Stimulated activated naive B cell treated with anti-CD40 and anti-IgM and Interleukin-4, amounts not matched to agents 10 μg/mL and 1 μg/mL and 100 μg/mL, for 72 hours (primary cell): Measurements from ENCODE around the gene PLCB1.
"Not testable (repeated sequence)": the region's sequence is repeated elsewhere in the genome, so short reads cannot be mapped to it uniquely, and the experiment has no call there.

Source experiments
- ATAC-seq, 2 donors: fragments of 150-1000 bp; cut with Tn5 transposase; replicated peaks; 2 replicates each; pipeline ENCODE4 v1.10.0; 2021; ENCODE audit warnings: moderate library complexity in 1 of 2
- DNase-seq: peaks from one replicate; pipeline ENCODE4 v3.0.0; 2021
- H3K27ac Mint-ChIP-seq: one replicate; pipeline ENCODE4 v1.8.0; 2022; ENCODE audit warnings: mild to moderate bottlenecking, mixed read lengths
- H3K27me3 Mint-ChIP-seq, 2 donors: one replicate each; pipeline ENCODE4 v1.8.0; 2022; ENCODE audit warnings: mixed read lengths in 2 of 2
- H3K36me3 Mint-ChIP-seq, 2 donors: one replicate each; pipeline ENCODE4 v1.8.0; 2022; ENCODE audit warnings: mixed read lengths in 2 of 2, mild to moderate bottlenecking in 1 of 2
- H3K4me1 Mint-ChIP-seq, 2 donors: one replicate each; pipeline ENCODE4 v1.8.0; 2022; ENCODE audit warnings: mixed read lengths in 2 of 2, mild to moderate bottlenecking in 1 of 2
- H3K4me3 Mint-ChIP-seq, 2 donors: one replicate each; pipeline ENCODE4 v1.8.0; 2022; ENCODE audit warnings: mild to moderate bottlenecking in 2 of 2, mixed read lengths in 2 of 2, moderate library complexity in 1 of 2
- H3K9me3 Mint-ChIP-seq, 2 donors: one replicate each; pipeline ENCODE4 v1.8.0; 2022; ENCODE audit warnings: mixed read lengths in 2 of 2, mild to moderate bottlenecking in 1 of 2

Gene PLCB1

DNA sequence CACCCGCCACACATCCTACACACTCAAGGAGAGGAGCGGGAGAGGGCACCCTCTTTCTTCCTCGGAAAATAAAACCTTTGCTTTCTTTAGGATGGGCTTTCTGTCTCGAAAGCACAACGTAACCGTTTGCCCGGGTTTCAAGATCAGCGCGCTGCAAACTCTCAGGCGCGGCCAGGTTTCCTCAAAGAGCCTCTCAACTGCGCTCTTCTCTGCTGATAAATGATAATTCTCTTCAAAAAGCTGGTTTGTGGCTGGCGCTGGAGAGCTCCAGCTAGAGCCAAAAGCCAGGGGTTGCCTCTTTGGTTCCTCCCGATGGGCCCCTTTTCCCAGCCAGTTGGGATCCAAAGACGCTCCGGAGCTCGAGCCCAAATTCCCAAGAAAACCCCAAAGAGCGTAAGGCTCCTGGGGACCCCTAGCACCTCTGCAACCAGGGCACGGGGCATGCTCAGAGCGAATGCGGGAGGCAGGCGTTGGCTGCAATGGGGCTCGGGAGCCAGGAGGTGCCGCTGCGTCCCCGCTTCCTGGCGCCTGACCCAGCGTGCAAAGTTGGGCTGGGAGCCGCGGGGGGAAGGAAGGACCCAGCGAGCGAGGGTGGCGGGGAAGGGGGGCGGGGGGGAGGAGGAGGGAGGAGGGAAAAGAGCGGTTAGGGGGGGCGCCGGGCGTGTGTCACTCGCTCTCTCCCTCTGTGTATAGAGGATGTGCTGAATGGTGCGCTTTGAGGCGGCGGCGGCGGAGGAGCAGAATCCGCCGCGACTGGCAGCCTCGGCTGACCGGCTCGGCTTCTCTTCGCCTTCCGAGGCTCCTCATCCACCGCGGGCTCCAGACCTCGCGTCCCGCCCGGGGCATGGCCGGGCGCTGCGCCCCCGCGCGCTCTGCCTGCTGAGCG lies at the start of gene PLCB1:
TSS of gene PLCB1 (plus strand) at position 669 of the 886 bp plus-strand sequence. CDS start 386 bp downstream, outside the sequence.
- Mint-ChIP-seq H3K9me3 (no peaks in the 10 kb centered on the region), H3K27me3 (peaks cover 37 to 43% of the 10 kb centered on the region in 2 donors), H3K4me1 (peaks cover 6 to 30% of the 10 kb centered on the region in 2 donors), H3K36me3 (no peaks in the 10 kb centered on the region), H3K4me3 (peak within 1 kb of the TSS; percentile 81 to 86), H3K27ac (peak within 1 kb of the TSS; percentile 79)
- ATAC-seq, result peak; percentile 91 to 92
- DNase-seq, result peak; percentile 66

DNA sequence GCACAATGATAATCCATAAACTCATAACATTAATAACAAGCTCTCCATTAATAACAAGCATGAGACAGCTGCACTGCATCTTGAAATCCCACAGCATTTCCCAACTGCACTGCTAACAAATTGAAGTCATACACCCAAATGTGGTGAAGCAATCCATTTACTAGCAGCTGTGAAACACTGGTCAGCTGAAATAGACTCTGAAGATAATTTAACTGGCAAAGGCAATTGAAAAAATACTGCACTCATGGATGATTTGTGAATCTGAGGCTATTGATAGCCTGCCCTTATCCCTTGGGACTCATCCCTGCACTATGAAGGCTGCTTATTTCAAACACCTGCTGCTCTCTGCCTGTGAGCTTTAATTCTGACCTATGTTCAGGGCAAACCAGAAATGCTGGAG lies 49.1 kb upstream of the PLCB1 start:
- no peaks in the 10 kb centered on the region for H3K27me3 Mint-ChIP-seq
- ATAC-seq, result no peak
- no peak overlapping the region for H3K4me3 Mint-ChIP-seq
- no peaks in the 10 kb centered on the region for H3K9me3 Mint-ChIP-seq
- no peaks in the 10 kb centered on the region for H3K4me1 Mint-ChIP-seq
- H3K36me3 Mint-ChIP-seq, result no peaks in the 10 kb centered on the region
- no peak overlapping the region for H3K27ac Mint-ChIP-seq
- DNase-seq, result no peak

DNA sequence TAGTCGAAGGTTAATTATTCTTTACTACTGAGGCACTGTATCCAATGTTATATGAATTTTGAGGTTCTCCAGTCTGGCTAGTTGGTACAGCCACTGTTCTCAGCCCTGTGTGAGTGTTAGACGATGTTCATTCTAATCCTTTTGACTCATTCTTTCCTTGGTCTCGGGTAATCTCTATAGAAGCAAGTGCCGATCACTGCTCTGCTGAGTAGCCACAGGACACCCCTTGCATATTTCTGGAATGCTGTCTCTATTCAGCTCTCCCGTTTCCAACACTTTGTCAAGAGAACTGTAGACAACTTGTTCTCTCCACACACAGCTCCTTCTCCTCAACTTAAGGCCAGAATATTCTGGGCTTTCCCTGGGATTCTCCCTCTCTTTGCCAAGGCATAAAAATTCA lies 42.4 kb upstream of the PLCB1 start:
- H3K27ac Mint-ChIP-seq, result no peak overlapping the region
- ATAC-seq (no peak), DNase-seq (no peak)
- H3K4me1 Mint-ChIP-seq, result no peaks in the 10 kb centered on the region
- no peaks in the 10 kb centered on the region for H3K27me3 Mint-ChIP-seq
- H3K36me3 Mint-ChIP-seq, result no peaks in the 10 kb centered on the region
- no peaks in the 10 kb centered on the region for H3K9me3 Mint-ChIP-seq
- no peak overlapping the region for H3K4me3 Mint-ChIP-seq

DNA sequence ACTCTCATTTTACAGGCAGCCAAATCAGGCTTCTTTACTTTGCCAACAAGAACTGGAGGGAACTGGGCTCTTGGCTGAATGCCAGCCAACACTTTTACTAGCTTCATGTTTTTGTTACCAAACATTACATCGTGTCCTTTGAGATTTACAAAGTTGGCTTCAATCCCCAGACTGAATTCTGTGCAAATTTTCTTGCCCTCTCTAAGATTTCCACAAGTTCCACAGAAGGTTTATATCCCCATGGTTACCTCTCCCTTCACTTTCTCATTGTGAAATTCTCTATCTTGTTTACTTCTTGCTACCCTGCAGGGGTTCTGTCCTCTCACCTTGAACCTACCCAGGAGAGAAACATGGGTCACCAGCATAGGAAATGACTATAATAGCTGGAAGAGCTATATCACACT lies 37.6 kb upstream of the PLCB1 start:
- Mint-ChIP-seq H3K4me3 (no peak overlapping the region), H3K27ac (no peak overlapping the region), H3K36me3 (no peaks in the 10 kb centered on the region), H3K9me3 (no peaks in the 10 kb centered on the region), H3K4me1 (no peaks in the 10 kb centered on the region), H3K27me3 (no peaks in the 10 kb centered on the region)
- no peak for DNase-seq
- ATAC-seq, result no peak

DNA sequence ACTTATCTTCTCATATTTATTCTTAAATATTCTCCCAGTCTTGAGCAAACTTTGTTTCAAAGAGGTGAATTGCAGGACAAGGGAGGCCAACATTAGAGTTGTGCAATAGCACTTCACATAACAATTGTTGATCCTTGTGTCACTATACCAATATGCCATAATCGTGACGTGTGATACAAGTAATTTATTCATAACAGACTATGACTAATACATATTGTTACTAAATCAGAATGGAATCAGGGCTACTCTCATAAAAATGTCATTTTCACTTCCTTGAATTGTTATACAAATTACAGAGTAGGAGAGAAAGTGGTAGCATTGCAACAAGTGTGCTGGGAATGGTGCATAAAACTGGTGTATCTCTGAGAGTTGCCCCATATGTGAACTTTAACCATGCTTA lies 37.2 kb upstream of the PLCB1 start:
- no peak overlapping the region for H3K27ac Mint-ChIP-seq
- H3K4me1 Mint-ChIP-seq, result no peaks in the 10 kb centered on the region
- H3K4me3 Mint-ChIP-seq, result no peak overlapping the region
- ATAC-seq, result peak in 1 of 2 donors; percentile 27
- no peaks in the 10 kb centered on the region for H3K9me3 Mint-ChIP-seq
- H3K27me3 Mint-ChIP-seq, result no peaks in the 10 kb centered on the region
- H3K36me3 Mint-ChIP-seq, result no peaks in the 10 kb centered on the region
- no peak for DNase-seq

DNA sequence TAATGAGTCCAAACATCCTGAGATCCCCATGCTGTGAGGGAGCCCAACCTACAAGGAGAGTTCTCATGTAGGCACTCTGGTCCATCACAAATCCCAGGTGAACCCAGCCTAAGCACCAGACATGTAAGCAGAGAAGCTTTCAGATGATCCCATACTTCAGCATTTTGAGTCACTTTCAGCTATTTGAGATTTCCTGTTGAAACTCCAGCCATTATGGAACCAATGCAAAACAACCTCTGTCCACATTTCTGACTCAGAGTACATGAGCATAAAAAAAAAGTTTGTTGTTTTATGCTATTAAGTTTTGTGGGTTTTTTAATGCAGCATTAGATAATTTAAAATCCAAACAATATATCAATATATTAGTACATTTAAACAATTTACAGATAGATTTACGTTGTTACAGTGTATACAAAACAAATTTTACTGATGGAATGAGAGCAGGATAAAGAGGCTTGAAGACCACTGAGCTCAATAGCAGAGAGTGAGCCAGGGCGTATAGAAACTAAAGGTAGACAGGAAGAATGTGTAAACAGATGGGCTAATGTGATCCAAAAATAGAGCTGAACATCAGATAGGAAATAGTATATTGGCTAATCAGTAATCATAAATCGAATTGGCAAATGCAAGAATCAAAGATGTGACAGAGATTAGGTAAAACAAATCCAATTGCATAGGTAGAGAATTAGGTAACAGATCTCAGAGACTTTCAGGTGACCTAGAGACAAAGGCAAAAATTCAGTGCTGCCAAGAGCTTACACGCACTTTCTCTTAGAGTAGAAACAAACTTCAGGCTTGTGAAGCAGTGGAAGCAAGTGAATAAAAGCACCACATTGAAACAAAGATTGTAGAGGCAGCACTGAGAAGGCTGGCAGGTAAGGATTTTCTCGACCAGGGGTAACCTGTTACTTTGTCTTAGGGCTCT lies 36.2 kb upstream of the PLCB1 start:
- ATAC-seq (no peak), DNase-seq (no peak)
- Mint-ChIP-seq H3K27me3 (no peaks in the 10 kb centered on the region), H3K9me3 (peaks cover 0 to 2% of the 10 kb centered on the region in 2 donors), H3K4me3 (no peak overlapping the region), H3K36me3 (no peaks in the 10 kb centered on the region), H3K27ac (no peak overlapping the region), H3K4me1 (no peaks in the 10 kb centered on the region)

DNA sequence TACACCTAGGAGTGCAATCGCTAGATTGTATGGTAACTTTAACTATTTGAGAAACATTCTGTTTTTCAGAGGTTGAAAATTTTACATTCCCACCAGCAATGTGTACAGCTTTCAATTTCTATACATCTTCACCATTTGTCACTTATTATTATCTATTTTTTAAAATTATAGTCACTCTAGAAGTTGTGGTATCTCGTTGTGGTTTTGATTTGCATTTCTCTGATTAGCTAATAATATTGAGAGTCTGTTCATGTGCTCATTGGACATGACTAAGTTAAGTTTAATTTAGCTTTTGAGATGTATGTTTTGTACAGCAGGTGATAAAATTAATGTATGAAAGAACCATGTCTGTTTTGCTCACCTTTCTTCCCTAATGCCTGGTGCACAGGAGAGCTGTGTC lies 34.8 kb upstream of the PLCB1 start:
- H3K36me3 Mint-ChIP-seq, result no peaks in the 10 kb centered on the region
- no peaks in the 10 kb centered on the region for H3K4me1 Mint-ChIP-seq
- no peak overlapping the region for H3K4me3 Mint-ChIP-seq
- no peaks in the 10 kb centered on the region for H3K27me3 Mint-ChIP-seq
- H3K9me3 Mint-ChIP-seq, result peaks cover 0 to 2% of the 10 kb centered on the region in 2 donors
- ATAC-seq (no peak), DNase-seq (no peak)
- H3K27ac Mint-ChIP-seq, result no peak overlapping the region

DNA sequence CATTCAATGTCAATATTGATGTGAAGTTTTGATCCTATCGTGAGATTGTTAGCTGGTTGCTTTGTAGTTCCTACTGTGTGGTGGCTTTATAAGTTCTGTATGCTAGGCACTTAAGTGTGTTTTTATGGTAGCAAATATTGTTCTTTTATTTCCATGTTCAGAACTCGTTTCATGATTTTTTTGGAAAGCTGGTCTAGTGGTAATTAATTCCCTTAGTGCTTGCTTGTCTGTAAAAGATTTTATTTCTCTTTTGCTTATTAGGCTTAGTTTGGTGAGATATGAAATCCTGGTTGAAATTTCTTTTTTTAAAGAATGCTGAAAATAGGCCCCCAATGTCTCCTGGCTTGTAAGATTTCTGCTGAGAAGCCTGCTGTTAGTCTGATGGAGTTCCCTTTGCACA lies 27.8 kb upstream of the PLCB1 start:
- Mint-ChIP-seq H3K27ac (no peak overlapping the region), H3K27me3 (no peaks in the 10 kb centered on the region), H3K4me1 (no peaks in the 10 kb centered on the region), H3K9me3 (peaks cover 17 to 28% of the 10 kb centered on the region in 2 donors), H3K4me3 (no peak overlapping the region), H3K36me3 (peaks cover 9% of the 10 kb centered on the region in 2 donors)
- ATAC-seq, result no peak
- no peak for DNase-seq

DNA sequence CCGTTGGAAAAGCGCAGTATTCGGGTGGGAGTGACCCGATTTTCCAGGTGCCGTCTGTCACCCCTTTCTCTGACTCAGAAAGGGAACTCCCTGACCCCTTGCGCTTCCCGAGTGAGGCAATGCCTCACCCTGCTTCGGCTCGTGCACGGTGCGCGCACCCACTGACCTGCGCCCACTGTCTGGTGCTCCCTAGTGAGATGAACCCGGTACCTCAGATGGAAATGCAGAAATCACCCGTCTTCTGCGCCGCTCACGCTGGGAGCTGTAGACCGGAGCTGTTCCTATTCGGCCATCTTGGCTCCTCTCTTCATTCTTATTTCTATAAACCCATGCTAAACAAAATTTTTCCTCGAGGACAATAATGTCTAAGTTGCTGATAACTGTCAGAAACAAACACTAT lies 17.5 kb upstream of the PLCB1 start:
- not testable (repeated sequence) for H3K27ac Mint-ChIP-seq, H3K4me1 Mint-ChIP-seq, ATAC-seq, DNase-seq, H3K9me3 Mint-ChIP-seq, H3K27me3 Mint-ChIP-seq, H3K4me3 Mint-ChIP-seq, H3K36me3 Mint-ChIP-seq

DNA sequence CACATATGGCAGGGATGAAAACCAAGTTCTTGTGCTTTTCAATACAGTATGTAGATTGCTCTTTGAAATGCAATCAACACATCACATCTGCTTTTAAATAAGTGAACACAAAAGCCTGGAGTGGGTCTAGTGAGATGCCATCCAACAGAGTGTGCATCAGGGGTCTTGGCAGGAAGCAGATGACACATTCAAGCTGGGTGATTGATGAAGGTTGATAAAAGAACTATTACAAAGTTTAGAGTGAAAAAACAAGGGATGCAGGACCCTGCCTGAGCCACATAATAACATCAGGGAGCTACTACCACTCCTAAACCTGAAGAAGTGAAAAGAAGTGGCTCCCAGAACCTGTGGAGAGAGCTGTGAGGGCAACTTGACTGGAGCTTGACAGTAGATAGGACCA lies 16.6 kb upstream of the PLCB1 start:
- no peaks in the 10 kb centered on the region for H3K36me3 Mint-ChIP-seq

DNA sequence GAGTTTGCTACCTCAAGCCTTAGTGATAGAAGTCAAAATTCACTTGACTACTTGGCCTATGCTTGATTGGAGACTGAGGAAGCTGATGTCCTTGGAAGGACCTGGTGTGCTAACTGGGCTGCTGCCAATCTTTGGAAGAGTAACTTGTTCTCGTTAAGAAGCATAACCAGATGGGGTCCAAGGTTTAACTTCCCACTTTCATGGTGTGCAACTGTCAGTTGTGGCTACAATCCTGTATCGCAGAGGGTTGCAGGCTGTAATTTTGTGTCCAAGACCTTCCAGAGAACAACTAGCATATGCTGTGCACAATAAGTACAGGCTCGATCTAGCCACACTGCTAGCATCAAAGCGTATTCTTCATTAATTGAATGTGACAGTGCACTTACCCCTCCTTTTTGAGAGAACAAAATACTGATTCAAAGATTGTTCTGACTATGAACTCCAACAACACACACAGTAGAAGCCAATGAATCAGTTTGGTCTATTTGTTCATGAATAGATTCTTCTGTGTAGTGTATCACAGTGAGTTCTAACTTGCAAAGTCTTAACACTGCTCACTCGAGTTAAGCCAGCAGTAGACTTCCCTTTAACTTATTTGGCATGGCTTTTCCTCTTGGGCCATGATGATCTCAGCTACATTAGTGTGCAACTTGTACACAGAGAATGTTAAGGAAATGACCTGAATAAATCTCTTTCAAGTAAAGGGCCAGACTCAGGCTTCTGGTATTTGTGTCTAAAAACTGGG lies 15.8 kb upstream of the PLCB1 start:
- no peak overlapping the region for H3K27ac Mint-ChIP-seq
- peaks cover 0 to 5% of the 10 kb centered on the region in 2 donors for H3K27me3 Mint-ChIP-seq
- DNase-seq (no peak), ATAC-seq (no peak)
- H3K9me3 Mint-ChIP-seq, result no peaks in the 10 kb centered on the region
- no peak overlapping the region for H3K4me3 Mint-ChIP-seq
- H3K4me1 Mint-ChIP-seq, result no peaks in the 10 kb centered on the region
- H3K36me3 Mint-ChIP-seq, result no peaks in the 10 kb centered on the region

More for the DNA sequence above, 16.6 kb upstream of the PLCB1 start:
- Mint-ChIP-seq H3K9me3 (no peaks in the 10 kb centered on the region), H3K4me3 (no peak overlapping the region), H3K4me1 (no peaks in the 10 kb centered on the region), H3K27me3 (peaks cover 0 to 5% of the 10 kb centered on the region in 2 donors), H3K27ac (no peak overlapping the region)
- DNase-seq (no peak), ATAC-seq (no peak)

DNA sequence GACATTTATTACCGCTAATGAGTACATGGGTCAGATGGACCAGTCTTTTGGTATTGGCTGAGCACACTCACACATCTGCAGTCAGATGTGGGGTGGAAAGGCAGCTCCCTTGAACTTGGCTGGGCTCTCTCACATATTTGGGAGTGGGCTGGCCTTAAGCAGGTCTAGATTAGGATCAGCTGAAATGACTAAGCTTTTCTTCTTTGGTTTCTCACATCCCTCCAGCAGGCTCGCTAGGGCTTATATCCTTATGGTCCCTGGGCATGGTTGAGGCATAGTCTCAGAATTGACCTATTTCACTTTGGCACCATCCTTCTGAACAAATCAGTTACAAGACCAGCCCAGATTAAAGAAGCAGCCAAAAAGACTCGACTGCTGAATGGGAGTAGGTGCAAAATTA lies 14.4 kb upstream of the PLCB1 start:
- H3K27ac Mint-ChIP-seq, result no peak overlapping the region
- H3K4me3 Mint-ChIP-seq, result no peak overlapping the region
- DNase-seq (no peak), ATAC-seq (no peak)
- no peaks in the 10 kb centered on the region for H3K9me3 Mint-ChIP-seq
- H3K27me3 Mint-ChIP-seq, result peaks cover 0 to 5% of the 10 kb centered on the region in 2 donors
- no peaks in the 10 kb centered on the region for H3K4me1 Mint-ChIP-seq
- H3K36me3 Mint-ChIP-seq, result no peaks in the 10 kb centered on the region

DNA sequence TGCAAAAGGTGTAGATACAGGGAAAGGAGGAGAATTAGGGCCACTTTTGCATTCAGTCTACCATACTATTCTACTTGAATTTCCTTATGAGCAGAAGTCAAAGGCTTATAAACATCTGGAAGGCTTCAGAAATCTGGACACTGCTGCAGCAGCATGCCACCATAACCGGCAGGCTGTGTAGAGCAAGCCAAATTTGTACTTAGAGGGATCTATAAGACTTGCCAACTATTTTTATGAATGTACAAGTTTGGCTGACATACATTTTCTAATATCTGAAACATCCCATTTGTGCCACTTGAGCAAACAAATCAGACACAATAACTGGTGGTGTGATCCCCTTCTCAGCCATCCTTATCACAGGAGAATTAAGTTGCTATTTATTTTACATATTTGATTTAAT lies 14.0 kb upstream of the PLCB1 start:
- H3K27ac Mint-ChIP-seq, result no peak overlapping the region
- ATAC-seq, result no peak
- peaks cover 0 to 5% of the 10 kb centered on the region in 2 donors for H3K27me3 Mint-ChIP-seq
- no peak for DNase-seq
- no peaks in the 10 kb centered on the region for H3K4me1 Mint-ChIP-seq
- no peaks in the 10 kb centered on the region for H3K36me3 Mint-ChIP-seq
- H3K4me3 Mint-ChIP-seq, result no peak overlapping the region
- H3K9me3 Mint-ChIP-seq, result no peaks in the 10 kb centered on the region

DNA sequence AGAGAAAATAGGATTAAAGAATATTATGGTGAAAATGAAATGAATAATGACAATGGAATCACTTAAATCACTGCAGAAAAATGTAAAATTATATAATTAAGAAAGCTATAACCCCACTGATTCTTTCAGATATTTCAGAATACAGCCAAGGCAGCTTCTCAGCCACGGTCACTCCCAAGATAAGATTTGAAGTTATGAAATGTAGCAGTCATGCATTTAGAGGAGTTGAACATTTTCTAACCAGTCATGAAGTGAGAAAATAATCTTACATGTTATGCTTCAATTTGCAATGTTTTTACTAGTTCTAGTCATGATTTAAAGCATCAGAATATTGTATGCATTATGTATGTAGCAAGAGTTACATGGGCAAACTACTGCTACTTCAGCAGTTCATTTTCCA lies 13.3 kb upstream of the PLCB1 start:
- H3K4me3 Mint-ChIP-seq, result no peak overlapping the region
- no peak for DNase-seq
- H3K9me3 Mint-ChIP-seq, result no peaks in the 10 kb centered on the region
- no peak for ATAC-seq
- H3K4me1 Mint-ChIP-seq, result no peaks in the 10 kb centered on the region
- no peaks in the 10 kb centered on the region for H3K36me3 Mint-ChIP-seq
- no peak overlapping the region for H3K27ac Mint-ChIP-seq
- no peaks in the 10 kb centered on the region for H3K27me3 Mint-ChIP-seq
